GM21576 (cell line): Measurements from ENCODE around the gene PDIA6.

ENCODE experiments used
- ATAC-seq: cut with Tn5 transposase; IDR thresholded peaks from one replicate; pipeline ENCODE4 v1.9.1; 2021; ENCODE audit warnings: mild to moderate bottlenecking, moderate library complexity; ENCODE audit not compliant: unreplicated experiment

PDIA6 gene

DNA sequence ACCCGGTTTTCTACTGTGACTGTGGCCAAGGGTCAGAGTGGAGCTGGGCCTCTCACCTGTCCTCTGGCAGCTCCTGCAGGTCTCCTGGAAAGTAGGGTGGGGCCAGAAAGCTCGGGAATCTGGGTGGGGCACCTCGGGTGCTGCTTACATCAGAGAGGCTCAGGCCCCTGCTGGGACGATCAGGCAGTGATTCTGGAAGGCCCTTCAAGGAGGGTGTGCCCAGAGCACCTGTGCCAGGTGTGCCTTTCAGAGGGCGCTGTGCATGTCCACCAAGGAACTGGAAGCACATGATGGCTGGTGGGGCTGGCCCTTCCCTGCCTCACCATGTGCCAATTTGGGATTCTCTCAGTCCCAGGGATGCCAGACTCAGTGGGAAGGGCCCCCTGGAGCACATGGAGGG, 47.1 kb downstream of the PDIA6 start:
- ATAC-seq, result no peak

DNA sequence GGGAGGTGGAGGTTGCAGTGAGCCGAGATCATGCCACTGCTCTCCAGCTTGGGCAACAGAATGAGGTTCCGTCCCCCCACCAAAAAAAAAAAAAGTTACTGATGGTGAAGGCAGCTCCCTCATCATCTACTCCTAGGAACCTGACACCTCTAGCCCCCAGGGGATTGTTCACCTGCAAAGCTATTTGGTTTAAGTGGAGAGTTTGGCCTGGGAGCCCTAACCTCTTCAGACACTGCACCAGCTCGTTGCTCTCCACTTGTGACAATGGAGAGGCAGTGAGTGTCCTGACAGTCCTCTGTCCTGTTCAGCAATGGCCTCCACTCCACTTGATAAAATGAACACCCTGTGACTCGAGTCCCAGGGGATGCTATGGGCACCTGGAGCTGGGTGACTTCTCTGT, 47.7 kb downstream of the PDIA6 start:
- ATAC-seq, result no peak

- no peak for ATAC-seq
Measured at GRCh38 chr2:10764096-10764785, 48.3 kb downstream of the PDIA6 start.

DNA sequence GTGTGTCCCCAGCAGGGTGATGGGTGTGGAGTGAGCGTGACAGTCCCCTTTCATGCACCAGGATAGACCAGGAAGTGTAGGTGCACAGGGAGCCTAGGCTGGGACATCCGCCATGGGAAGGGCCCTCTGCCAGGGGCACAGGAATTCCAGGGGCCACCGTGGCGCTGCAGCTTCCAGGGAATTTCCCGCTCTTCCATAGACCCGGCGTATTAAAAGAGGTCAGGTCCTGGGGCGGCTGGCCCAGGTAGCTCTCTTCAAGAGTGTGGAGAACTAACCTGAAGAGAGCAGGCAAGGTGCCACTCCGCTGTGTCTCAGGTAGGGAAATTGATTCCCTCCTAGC, 49.2 kb downstream of the PDIA6 start:
- ATAC-seq, result no peak

GRCh38 chr2:10762651-10763460, 49.7 kb downstream of the PDIA6 start:
- ATAC-seq, result no peak

DNA sequence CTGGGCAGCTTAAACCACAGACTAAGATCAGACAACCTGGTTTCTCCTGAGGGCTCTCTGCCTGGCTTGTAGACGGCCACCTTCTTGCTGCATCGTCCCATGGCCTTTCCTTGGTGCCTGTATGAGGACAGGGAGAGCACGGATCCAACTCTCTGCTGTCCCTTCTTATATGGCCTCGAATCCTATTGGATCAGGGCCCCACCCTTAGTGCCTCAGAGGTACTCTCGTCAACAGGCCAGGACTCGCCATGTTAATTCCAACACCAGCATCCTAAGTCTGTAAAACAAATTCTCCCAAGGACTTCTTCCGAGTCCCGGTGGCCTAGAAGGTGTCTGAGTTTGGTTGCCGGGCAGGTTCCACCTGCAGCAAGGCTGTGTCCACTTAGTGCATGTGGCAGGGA, 51.0 kb downstream of the PDIA6 start:
- no peak for ATAC-seq

DNA sequence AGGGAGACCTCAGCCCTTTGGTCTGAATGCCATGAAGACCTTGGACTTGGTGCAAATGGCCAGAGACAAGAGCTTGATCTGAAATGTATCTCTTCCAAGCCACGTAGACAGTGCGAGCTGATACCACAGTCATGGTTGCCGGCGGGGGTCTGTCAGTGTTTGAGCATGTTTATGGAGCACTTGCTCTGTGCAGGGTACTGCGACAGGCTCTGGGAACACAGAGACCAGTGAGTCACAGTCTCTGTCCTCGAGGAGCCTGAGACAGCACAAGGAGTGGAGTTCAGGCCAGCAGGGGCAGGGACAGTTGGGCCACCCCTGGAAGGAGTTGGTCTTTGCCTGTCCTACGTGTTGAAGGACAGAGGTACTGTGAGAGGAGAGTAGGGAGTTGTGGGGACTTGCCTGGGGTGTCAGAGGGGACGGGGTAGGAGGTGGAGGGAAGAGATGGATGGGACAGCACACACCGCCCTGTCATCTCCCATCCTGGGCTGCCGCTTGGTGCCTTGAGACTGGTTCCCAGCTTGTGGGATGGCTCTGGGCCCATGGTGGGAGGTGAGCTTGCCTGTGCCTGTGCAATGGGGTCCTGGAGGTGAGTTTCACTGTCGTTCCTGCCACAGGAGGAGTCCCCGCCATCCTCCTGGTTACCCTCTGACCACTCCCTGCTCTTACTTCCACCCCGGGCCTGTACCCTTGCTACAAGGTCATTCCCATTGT, 51.6 kb downstream of the PDIA6 start:
- ATAC-seq, result no peak

GRCh38 chr2:10759151-10759714, 53.4 kb downstream of the PDIA6 start:
- no peak for ATAC-seq

DNA sequence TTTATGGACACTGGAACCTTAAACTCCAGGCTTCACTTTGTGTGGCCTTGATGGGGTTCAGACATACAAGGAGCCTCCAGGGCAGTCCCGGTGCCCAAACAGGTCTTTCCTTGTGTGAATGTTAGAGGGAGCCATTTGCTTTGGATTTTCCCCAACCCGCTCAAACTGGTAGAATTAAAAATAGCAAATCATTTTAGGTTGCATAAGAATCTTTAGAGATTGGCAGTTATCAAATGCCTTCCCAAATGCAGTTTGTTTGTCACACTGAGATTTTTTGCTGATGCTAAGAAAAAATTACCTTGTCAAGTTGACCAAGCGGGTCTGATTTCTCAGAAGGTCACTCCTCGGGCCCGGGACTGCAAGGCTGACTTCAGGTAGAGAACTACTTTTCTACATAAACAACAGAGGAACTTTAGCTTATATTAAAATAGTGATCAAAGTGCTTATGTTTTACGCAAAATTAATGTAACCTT, 54.7 kb downstream of the PDIA6 start:
- ATAC-seq, result no peak

- no peak for ATAC-seq
Measured at GRCh38 chr2:10755621-10756020, 57.0 kb downstream of the PDIA6 start.

GRCh38 chr2:10753876-10754275, 58.7 kb downstream of the PDIA6 start:
- ATAC-seq, result no peak

- ATAC-seq, result no peak
Measured at GRCh38 chr2:10753156-10753555, 59.4 kb downstream of the PDIA6 start.

DNA sequence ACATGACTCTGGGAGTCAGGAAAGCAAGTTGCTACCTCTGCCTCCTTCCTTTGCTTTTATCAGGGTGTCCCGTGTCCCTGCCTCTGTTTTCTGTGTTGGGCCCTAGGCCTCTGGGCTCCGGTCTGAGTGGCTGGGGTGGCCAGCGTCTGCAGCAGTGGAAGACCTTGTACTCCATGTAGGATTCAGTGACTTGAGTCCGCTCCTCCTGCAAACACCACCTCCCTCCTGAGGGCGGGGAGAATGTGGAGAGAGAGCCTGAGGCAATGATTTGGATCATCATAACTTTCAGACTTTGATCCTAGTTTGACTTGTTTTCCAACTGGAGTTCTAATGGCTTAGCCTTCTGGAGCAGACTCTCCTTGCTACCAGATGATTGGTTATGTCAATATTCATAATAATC, 60.3 kb downstream of the PDIA6 start:
- ATAC-seq, result no peak

DNA sequence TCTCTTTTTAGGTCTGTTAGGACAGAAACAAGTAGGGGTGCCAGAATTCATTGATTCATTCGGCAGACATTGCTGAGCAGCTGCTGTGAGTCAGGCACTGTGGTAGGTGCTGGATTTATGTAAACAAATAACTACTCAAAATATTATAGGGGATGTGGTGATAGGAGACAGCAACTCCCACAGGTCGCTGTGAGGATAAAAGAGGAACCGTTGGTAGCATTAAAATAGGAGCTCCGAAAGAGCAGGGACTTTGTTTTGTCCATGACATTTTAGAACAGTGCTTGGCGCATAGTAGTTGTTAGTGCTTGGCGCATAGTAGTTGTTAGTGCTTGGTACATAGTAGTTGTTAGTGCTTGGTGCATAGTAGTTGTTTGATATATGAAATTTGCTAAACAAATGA, 62.0 kb downstream of the PDIA6 start:
- ATAC-seq, result no peak

- ATAC-seq, result no peak
Measured at GRCh38 chr2:10742666-10743065, 69.9 kb downstream of the PDIA6 start.

- ATAC-seq, result no peak
Measured at GRCh38 chr2:10741139-10741538, 71.4 kb downstream of the PDIA6 start.

GRCh38 chr2:10740226-10740625, 72.4 kb downstream of the PDIA6 start:
- no peak for ATAC-seq

DNA sequence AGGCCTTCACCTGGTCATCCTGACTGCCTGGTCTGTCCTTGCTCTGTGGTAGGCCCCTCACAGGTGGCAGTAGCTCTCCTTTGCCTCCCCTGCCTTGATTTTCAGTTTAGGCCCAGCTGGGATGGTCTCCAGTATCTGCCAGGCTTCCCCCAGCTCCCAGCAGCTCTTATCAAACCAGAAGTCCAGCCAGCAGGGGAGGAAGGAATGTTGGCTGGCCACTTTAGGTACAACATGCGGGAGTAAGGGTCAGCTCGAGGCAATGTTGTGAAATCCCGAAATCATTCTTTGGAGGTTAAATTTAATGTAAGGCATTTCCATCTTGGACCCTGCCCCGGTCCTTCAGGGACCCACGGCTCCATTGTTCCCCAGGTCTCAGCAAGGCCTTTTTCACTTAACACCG, 74.4 kb downstream of the PDIA6 start:
- no peak for ATAC-seq

- ATAC-seq, result no peak
Measured at GRCh38 chr2:10733980-10734379, 78.6 kb downstream of the PDIA6 start.

DNA sequence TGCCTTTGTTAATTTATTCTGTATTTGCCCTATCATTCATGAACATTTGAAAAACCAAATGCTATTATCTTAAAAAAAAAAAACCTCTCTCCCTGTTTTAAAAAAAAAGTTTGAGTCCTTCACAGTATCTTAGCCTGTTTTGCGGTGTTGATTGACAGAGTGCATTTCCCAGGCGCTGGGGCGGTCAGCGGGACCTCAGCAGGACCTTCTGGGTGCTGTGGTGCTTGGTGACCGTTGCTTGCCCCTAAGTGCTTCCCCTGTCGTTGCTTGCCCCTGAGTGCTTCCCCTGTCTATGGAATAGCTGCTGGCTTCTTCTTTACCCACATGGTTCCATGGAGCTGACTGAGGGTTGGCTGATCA, 79.0 kb downstream of the PDIA6 start:
- no peak for ATAC-seq
